GM20431 (cell line): ENCODE data around the gene RFT1.

ENCODE experiments used
- in situ Hi-C: fragments of 300-500 bp; cut with MseI, MboI; formaldehyde crosslinking; loops from one replicate; pipeline ENCODE4 v1.15.0; 2020; ENCODE audit warnings: low sequenced_read_pairs; ENCODE audit not compliant: unreplicated experiment

The RFT1 gene

GRCh38 chr3:53164911-53165310, 34.7 kb upstream of the RFT1 start:
- in situ Hi-C loops = no loop called here

- in situ Hi-C loops = no loop called here
Observed at GRCh38 chr3:53163444-53164387, 33.5 kb upstream of the RFT1 start.

- in situ Hi-C loops = no loop called here
Observed at GRCh38 chr3:53162672-53163443, 32.6 kb upstream of the RFT1 start.

GRCh38 chr3:53161820-53162671, 31.8 kb upstream of the RFT1 start:
- in situ Hi-C loops = no loop called here

- in situ Hi-C loops = no loop called here
Observed at GRCh38 chr3:53161450-53161819, 31.2 kb upstream of the RFT1 start.

- in situ Hi-C loops = no loop called here
Observed at GRCh38 chr3:53160660-53161449, 30.6 kb upstream of the RFT1 start, which contains the start of gene PRKCD. Gene PRKCD, plus strand, starts transcription at chr3:53161209. Its CDS starts 17,214 bp downstream, at chr3:53178423.

- in situ Hi-C loops = no loop called here
Observed at GRCh38 chr3:53160061-53160659, 29.9 kb upstream of the RFT1 start.

- in situ Hi-C loops = no loop called here
Observed at GRCh38 chr3:53159156-53160060, 29.2 kb upstream of the RFT1 start.

GRCh38 chr3:53158765-53159155, 28.5 kb upstream of the RFT1 start:
- in situ Hi-C loops = no loop called here

GRCh38 chr3:53157974-53158580, 27.8 kb upstream of the RFT1 start:
- in situ Hi-C loops = no loop called here

- in situ Hi-C loops = no loop called here
Observed at GRCh38 chr3:53156368-53156834, 26.2 kb upstream of the RFT1 start.

GRCh38 chr3:53155760-53156159, 25.5 kb upstream of the RFT1 start:
- in situ Hi-C loops = no loop called here

- in situ Hi-C loops = no loop called here
Observed at GRCh38 chr3:53154881-53155285, 24.6 kb upstream of the RFT1 start.

GRCh38 chr3:53153980-53154379, 23.7 kb upstream of the RFT1 start:
- in situ Hi-C loops = no loop called here

- in situ Hi-C loops = no loop called here
Observed at GRCh38 chr3:53153264-53153823, 23.1 kb upstream of the RFT1 start.

- in situ Hi-C loops = no loop called here
Observed at GRCh38 chr3:53151870-53152660, 21.8 kb upstream of the RFT1 start.
